Measurements from ENCODE around the gene DHX15. TPM values are rescaled to one million over a fixed set of nuclear protein-coding genes. Genes with fewer than 3 reads are reported as not detected.

The DHX15 gene
- total and polyA plus RNA-seq, 2 experiments from 2014 or later = 226 to 372 TPM

GRCh38 chr4:24598025-24598424, 13.7 kb upstream of the DHX15 start:
- H3K4me2 ChIP-seq = no peak overlapping the region

More at GRCh38 chr4:24598025-24598424, 13.7 kb upstream of the DHX15 start:
- peaks cover 23% of the 10 kb centered on the region for H3K4me1 ChIP-seq (ENCODE audit: insufficient read depth)
- H3K27ac ChIP-seq (ENCODE audit: low read depth) = no peak overlapping the region
- no peaks in the 10 kb centered on the region for H3K36me3 ChIP-seq (ENCODE audit: insufficient read depth)
- no peak overlapping the region for H3K4me3 ChIP-seq
- Mint-ChIP-seq H3K9me3 (no peaks in the 10 kb centered on the region), H3K36me3 (ENCODE audit: low read depth) (no peaks in the 10 kb centered on the region), H3K4me1 (peaks cover 9% of the 10 kb centered on the region), H3K27me3 (ENCODE audit: insufficient read depth, low read depth, poor library complexity) (no peaks in the 10 kb centered on the region), H3K4me3 (no peak overlapping the region), H3K27ac (no peak overlapping the region)
- no peak for TF ChIP-seq ZNF331 (CRISPR knock-in tag; IDR thresholded peaks at IDR 0.05; ENCODE audit: low read depth)
- no peak for TF ChIP-seq STAT1 (IDR thresholded peaks at IDR 0.05; ENCODE audit: unreplicated experiment)
- no peak for TF ChIP-seq NANOG (IDR thresholded peaks at IDR 0.05; ENCODE audit: borderline replicate concordance)
- TF ChIP-seq CREB1 (CRISPR knock-in tag; IDR thresholded peaks at IDR 0.05; ENCODE audit: low read depth) = no peak
- TF ChIP-seq ETS1 (IDR thresholded peaks at IDR 0.05) = no peak
- no peak for TF ChIP-seq JUNB (IDR thresholded peaks at IDR 0.05; ENCODE audit: unreplicated experiment)
- TF ChIP-seq ZNF462 (CRISPR knock-in tag; IDR thresholded peaks at IDR 0.05) = no peak
- TF ChIP-seq EZH2 (IDR thresholded peaks at IDR 0.05; ENCODE audit: low read depth, unreplicated experiment) = no peak
- no peak for TF ChIP-seq EZH2phosphoT487 (IDR thresholded peaks at IDR 0.05; ENCODE audit: unreplicated experiment)
- no peak for TF ChIP-seq POLR2AphosphoS5 (IDR thresholded peaks at IDR 0.05; ENCODE audit: low read depth)
- no peak for TF ChIP-seq ZNF114 (CRISPR knock-in tag; IDR thresholded peaks at IDR 0.05)
- TF ChIP-seq CTCF (conservative IDR thresholded peaks at IDR 0.05; ENCODE audit: low read depth in 2 of 2) = no peak
- TF ChIP-seq REST (IDR thresholded peaks at IDR 0.05; ENCODE audit: unreplicated experiment) = no peak
- no peaks in the 10 kb centered on the region for H3K79me2 ChIP-seq (replicated peaks; ENCODE audit: insufficient read depth)
- H3F3A ChIP-seq (replicated peaks; ENCODE audit: low read depth) = no peaks in the 10 kb centered on the region
- no peaks in the 10 kb centered on the region for H3K27me3 ChIP-seq (ENCODE audit: insufficient read depth)
- no peaks in the 10 kb centered on the region for H3K9me2 ChIP-seq (ENCODE audit: insufficient read depth)
- H2AFZ ChIP-seq = peak overlapping the region; percentile 8; the same call in 1 of the 2 replicates
- DNase-seq (ENCODE audit: low spot score) (no peak), ATAC-seq (no peak)
- no peaks in the 10 kb centered on the region for H4K20me1 ChIP-seq (replicated peaks; ENCODE audit: insufficient read depth)

All from GM23338 (cell line).